ENCODE results near the gene TUBB4B.
"Not testable (repeated sequence)": the region's sequence is repeated elsewhere in the genome, so short reads cannot be mapped to it uniquely, and the experiment has no call there.

Gene TUBB4B

GRCh38 chr9:137236238-137236935 is 4.7 kb upstream of the TUBB4B start:
- peak; percentile 92 for DNase-seq (ENCODE audit: low read depth, low spot score)

DNA sequence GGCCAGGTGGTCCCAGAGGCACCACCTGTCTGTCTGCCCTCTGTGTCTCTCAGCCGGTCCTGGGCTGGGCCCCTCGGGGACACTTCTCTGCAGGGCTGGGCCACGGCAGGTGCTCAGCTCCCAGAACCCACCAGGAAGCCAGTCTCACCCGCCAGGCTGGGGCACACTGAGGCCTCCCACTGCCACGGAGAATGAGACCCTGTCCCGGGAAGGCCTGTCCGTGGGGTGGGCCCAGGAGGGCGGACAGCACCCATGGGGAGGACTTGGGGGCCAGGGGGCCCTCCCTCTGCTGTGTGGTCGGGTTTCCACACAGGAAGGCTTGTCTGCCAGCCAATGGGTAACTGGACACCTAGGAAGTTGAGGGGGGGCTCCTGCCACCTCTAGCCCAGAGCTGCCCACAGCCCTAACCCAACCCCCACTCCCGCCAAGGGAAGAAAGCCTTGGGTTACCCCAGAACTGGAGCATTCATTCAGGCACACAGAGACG is 4.1 kb upstream of the TUBB4B start:
- DNase-seq (ENCODE audit: low read depth, low spot score) = no peak

DNA sequence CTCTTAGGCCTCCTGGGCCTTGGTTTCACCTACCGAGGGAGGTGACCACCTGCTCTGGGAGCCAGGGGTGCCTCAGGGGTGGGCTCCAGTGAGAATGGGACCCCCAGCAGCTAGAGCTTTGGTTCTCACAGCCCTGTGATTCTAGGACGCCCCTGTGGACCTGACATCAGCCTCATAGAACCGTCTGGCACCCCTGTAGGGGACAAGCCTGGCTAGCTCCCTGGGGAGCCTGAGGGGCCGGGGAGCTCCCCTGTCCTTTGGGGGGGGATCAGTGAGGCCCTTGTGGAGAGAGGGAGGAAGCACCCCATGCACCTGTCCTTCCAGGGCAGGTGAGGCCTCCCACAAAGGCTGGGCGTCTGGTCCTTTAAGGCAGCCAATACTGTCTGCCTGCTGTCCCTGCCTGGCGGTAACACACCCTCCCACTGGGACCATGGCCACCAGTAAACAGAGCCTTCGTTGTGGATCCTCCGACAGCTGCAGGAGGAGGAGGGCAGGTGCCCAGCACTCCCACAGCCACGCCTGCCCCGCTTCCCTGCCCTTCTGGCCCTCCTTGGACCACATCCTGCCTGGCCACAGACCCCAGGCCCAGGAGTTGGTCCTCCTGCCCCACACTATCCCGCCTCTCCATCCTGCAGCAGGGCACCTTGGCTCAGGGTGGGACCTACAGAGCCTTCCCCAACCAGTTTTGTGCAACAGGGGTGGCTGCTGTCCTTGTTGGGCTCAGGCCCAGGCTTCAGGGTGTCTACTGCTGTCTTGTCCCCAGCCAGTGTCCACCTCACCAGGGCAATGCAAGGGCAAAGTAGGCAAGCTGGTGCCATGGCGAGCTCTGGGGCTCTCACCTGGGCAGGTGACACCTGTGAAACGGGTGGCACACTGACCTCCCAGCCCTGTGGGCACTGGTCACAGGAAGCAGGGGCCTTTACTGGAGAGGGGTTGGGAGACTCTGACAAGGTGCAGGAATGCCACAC is 3.0 kb upstream of the TUBB4B start:
- no peak for DNase-seq (ENCODE audit: low read depth, low spot score)

GRCh38 chr9:137239541-137240200 is 1.4 kb upstream of the TUBB4B start:
- DNase-seq (ENCODE audit: low read depth, low spot score) = not testable (repeated sequence)

GRCh38 chr9:137240318-137240840 is 708 bp upstream of the TUBB4B start:
- peak; percentile 90 for DNase-seq (ENCODE audit: low read depth, low spot score)

- DNase-seq (ENCODE audit: low read depth, low spot score) = peak; percentile 71
Measured at GRCh38 chr9:137241490-137242268, 592 bp downstream of the TUBB4B start.

DNA sequence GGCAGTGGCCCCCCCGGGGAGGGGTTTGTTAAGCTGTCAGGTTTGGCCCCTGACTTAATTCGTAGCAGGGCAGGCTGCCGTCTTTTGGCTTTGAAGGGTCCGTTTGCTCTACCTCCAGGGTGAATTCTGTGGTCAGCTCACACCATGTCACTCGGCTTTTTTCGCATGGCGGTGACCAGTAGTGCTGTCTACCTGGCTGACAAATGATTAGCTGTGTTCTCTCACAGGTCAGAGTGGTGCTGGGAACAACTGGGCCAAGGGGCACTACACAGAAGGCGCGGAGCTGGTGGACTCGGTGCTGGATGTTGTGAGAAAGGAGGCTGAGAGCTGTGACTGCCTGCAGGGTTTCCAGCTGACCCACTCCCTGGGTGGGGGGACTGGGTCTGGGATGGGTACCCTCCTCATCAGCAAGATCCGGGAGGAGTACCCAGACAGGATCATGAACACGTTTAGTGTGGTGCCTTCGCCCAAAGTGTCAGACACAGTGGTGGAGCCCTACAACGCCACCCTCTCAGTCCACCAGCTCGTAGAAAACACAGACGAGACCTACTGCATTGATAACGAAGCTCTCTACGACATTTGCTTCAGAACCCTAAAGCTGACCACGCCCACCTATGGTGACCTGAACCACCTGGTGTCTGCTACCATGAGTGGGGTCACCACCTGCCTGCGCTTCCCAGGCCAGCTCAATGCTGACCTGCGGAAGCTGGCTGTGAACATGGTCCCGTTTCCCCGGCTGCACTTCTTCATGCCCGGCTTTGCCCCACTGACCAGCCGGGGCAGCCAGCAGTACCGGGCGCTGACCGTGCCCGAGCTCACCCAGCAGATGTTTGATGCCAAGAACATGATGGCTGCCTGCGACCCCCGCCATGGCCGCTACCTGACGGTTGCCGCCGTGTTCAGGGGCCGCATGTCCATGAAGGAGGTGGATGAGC is 1.4 kb downstream of the TUBB4B start:
- peak; percentile 32 for DNase-seq (ENCODE audit: low read depth, low spot score)

DNA sequence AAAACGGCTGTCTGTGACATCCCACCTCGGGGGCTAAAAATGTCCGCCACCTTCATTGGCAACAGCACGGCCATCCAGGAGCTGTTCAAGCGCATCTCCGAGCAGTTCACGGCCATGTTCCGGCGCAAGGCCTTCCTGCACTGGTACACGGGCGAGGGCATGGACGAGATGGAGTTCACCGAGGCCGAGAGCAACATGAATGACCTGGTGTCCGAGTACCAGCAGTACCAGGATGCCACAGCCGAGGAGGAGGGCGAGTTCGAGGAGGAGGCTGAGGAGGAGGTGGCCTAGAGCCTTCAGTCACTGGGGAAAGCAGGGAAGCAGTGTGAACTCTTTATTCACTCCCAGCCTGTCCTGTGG is 2.2 kb downstream of the TUBB4B start:
- not testable (repeated sequence) for DNase-seq (ENCODE audit: low read depth, low spot score)

DNA sequence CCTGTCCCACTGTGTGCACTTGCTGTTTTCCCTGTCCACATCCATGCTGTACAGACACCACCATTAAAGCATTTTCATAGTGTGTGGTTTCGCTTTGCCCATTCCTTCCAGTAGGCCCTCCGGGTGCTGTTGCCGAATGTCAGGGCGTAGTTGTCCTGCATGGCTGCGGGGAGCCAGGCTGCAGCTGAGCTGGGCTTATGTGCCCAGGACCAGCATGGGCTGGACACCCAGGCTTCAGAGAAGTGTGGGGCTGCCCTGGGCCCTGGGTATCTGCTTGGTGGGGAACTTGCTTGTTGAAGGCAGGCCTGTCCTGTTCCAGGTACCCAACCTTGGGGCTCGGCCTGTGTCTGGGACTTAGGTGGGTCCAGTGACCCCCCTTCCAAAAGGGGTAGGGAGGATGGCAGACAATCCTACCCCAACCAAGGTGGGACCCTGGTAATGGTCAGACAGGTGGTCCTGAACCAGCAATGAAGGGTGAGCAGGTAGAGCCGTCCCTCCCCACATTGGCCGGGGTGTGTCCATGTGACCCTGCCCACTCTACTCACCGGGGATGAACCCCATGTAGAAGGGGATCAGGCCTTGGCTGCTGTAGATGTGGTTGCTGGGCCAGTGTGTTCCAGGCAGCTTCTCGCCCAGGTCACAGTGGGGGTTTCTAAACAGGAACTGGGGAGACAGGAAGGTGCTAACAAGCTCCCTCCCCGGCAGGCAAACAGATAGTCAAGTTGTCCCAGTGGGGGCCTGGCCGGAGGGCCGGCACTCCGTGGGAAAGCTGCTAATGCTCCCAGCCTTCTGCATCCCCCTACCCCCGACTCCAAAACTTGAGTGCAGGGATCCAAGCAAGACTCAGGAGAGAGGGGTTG is 2.8 kb downstream of the TUBB4B start:
- DNase-seq (ENCODE audit: low read depth, low spot score) = no peak

DNA sequence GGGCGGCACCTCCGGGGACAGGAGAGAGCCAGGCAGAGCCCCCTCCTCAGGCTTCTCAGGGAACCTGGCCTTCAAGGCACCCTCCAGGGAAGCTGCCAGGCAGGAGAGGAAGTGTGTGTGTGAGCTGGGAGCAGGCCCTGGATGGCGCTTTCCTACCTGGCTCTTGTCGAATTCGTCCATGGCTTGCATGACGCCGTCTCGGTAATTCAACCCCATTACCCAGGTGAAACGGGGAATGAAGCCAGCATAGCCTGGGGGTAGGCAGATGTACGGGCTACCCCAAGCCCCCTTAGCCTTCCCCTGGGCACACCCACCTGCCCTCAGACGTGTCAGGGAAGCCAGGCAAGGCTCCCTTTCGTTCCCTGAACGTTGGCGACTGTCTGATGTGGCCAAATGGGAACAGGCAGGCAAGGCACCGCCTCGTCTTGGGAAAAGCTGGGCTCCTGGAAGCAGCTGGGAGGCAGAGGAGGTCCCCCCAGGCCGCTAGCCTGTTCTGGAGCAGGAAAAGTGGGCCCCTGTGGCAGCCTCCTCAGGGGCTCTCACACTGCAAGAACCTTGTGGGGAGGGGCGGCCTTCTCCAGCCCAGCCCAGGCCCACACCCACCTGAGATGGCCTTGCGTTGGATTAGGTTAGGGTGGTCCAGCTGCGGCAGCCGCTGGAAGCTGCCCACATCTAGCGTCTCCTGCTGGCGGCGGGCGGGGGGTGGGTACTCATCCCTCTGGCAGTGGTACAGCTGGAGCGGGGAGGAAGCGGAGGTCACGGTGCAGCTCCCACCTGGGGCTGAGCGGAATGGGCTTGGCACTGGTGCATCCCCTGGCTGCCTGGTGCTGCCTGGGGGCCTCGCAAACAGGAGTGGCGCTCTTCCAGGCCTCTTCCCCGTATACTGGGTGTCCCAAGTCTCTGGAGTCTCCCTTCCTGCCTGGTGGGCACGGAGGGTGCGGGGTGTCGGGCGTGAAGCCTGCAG is 3.7 kb downstream of the TUBB4B start:
- DNase-seq (ENCODE audit: low read depth, low spot score) = no peak

DNA sequence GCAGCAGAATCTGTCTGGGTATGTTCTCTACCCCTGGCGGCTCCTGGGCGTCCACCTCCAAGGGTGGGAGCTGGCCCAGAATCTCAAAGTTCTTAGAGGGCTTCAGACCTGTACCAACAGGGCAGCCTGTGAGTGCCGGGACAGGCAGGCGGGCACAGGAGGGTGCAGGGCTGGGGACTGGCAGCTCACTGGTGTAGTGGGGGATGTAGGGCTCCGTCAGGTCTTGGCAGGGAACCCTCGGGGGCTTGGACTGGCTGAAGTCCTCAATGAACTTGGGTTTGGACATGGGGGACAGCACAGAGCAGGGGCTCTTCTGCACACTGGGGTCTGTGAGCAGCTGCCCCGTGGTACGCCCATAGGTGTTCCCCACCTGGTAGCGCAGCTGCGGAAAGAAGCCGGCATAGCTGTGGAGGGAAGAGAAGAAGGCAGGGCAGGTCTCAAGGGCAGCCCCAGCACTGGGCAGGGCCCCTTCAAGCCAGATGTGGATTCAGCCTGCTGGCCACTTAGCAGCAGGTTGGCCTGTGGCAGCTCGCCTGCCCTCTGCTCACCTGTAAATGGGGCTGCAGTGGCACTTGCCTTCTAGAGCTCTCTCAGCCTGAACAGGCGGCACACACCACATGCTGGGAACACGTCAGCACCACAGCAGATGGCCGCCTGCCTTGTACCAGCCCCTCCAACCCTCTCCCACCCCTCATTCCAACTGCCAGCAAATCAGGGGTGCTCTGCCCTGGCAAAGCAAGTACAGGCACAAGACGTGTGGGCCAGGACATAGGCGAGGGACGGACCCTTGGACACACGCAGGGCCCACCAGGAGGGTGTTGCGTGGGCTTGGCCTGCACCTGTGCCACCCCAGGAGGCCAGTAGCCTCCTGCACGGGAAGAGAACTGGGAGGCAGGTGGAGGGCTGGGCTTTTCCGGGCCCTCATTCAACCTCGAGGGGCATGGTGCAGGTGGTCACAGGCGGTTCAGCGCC is 4.6 kb downstream of the TUBB4B start:
- DNase-seq (ENCODE audit: low read depth, low spot score) = no peak

DNA sequence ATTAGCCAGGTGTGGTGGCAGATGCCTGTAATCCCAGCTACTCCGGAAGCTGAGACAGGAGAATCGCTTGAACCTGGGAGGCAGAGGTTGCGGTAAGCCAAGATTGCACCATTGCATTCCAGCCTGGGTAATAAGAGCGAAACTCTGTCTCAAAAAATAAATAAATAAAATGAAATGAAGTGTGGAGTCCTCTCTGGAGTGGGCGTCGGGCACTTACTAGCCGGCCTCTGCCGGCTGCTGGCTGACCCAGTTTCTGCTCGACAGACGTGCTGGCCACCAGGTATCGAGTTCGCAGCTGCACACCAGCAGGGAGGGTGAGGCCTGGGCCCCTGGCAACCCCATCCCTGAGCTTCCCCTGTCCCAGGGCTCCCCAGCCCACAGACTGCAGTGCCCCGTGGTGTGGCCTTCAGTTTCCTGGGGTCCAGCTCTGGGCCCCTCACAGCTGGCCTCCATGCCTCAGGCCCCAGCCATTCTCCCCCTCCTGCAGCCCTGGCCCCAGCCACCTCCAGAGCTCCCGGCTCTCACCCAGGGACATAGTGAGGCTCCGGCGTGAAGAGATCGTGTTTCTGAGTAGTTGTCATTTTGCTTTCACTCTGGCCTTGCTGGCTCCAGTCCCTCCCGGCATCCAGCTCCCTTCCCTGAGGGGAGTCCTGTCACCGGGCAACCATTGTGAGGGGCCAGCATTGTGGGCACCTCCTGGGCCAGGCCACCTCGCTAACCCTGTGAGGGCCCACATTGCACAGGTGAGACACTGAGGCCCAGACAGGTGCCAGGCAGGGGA is 6.2 kb downstream of the TUBB4B start:
- DNase-seq (ENCODE audit: low read depth, low spot score) = no peak

DNA sequence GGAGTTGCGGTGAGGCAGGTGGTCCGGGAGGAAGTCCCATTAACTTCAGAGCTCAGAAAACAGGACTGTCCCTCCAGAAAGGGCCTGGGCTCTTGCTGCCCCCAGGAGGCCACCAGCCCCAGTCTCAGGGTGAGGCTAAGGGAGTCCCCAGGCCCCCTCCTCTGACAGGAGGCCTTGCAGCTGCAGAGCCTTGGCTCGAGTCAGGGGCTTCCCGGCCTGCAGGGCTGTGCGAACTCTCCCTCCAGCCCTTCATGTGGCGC is 6.8 kb downstream of the TUBB4B start:
- DNase-seq (ENCODE audit: low read depth, low spot score) = no peak

DNA sequence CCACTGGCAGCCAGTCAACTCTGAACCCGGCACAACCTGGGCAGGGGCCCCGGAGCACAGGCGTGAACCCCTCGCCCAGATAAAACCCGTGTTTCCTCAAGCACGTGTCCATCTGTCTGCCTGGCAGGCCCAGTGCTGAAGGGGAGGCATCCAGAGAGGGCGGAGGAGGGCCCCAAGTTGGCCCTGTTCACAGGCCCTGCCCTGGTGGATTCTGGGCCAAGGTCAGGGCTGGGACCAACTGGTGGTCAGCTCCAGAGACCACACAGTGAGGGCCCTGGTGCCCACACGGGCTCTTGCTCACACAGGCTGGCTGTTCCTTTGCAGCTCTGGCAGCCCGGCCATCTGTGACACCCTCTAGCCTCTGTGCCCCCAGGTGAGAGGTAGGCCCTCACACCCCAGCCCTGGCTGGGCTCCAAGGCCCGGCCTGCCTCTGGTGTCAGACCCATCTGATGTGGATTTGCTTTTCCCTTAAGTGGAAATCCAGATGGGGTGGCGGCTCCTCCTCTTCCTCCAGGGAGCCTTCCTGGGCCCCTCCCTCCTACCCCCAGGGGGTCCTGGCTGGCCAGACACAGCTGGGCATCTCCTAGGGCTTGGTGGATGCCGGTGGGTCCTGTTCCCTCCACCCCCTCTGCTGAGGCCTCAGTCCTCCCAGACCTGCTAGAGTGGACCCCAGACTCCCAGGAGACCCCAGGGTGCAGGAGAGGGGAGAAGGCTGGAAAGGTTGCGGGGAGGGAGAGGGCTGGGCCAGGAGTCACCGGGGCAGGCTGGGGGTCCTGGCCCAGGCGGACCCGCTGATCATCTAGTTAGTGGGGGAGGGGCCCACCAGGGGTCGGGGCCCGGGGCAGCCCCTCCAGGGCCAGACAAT is 9.5 kb downstream of the TUBB4B start:
- no peak for DNase-seq (ENCODE audit: low read depth, low spot score)

- peak; percentile 43 for DNase-seq (ENCODE audit: low read depth, low spot score)
Measured at GRCh38 chr9:137251194-137251461, 10.0 kb downstream of the TUBB4B start, which contains the start of gene STPG3. TSS of gene STPG3 (plus strand) at chr9:137251286. CDS start at chr9:137251287, 1 bp downstream.

Data from astrocyte of the hippocampus (primary cell).